KOPT-K1 (cell line): ENCODE results near the gene NFRKB.
A peak's percentile ranks its signal among the peaks of the same experiment; 100 is the strongest.

Experiments
- H3K27ac ChIP-seq: fragments of 200-600 bp; sonication (generic); 2 replicates; pipeline ENCODE4 v1.5.1; 2016; ENCODE audit warnings: antibody characterized with exemption, mild to moderate bottlenecking, low read depth, low read length; ENCODE audit not compliant: poor library complexity, severe bottlenecking
- H3K36me3 ChIP-seq: fragments of 200-600 bp; sonication (generic); 2 replicates; pipeline ENCODE4 v1.5.1; 2017; ENCODE audit warnings: antibody characterized with exemption, mild to moderate bottlenecking, low read length, moderate library complexity; ENCODE audit not compliant: insufficient read depth
- H3K9me3 ChIP-seq: fragments of 200-600 bp; sonication (generic); 2 replicates; pipeline ENCODE4 v1.5.1; 2017; ENCODE audit warnings: antibody characterized with exemption, low read length, mild to moderate bottlenecking; ENCODE audit not compliant: insufficient read depth, poor library complexity, severe bottlenecking

Gene NFRKB

DNA sequence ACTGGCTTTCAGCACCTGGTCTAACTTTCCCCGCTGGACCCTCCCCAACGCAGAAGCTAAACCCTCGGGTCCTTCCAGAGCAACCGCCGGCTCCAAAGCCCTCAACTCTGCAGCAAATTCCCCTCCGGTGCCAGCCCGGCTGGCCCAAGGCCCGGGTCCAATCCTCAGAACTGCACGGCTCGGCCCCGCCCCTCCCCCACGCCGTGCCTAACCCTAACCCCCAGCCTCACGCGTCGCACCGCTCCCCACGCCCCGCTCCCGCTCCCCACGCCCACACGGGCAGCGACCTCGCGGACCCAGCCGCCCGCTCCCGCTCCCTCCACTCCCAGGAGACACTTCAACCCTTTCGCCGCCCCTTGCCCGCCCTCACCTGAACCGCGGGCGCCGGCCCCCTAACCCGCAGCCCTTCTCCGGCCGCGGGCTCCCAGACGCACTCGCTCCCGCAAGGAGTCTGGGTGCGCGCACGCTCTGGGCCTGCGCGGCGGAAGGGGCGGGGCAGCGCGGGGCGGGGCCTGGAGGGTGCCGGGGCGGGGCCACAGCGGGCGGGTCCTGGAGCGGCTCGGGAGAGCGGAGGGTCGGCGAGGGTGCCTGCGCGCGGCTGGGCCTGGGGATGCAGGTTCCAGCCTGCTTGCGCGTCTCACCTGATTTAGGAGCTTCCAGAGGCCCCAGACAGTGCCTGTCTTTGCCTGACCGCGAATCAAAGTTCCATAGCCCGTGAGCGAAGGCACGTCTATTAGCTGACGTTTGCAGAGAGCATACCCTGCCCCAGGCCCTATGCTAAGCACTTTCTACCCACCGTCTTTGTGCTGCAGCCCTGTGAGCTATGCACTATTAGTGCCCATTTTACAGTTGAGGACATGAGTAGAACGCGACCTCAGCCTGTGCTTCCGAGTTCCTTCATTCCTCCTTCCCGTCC is at the start of gene NFRKB:
Gene NFRKB (minus strand): TSS at position 453 of the 916 bp plus-strand sequence. CDS start 2,729 bp downstream, outside the sequence.
- Histone ChIP-seq H3K36me3 (peaks cover 39% of the 10 kb centered on the region), H3K9me3 (no peaks in the 10 kb centered on the region), H3K27ac (peak within 1 kb of the TSS; percentile 71)

DNA sequence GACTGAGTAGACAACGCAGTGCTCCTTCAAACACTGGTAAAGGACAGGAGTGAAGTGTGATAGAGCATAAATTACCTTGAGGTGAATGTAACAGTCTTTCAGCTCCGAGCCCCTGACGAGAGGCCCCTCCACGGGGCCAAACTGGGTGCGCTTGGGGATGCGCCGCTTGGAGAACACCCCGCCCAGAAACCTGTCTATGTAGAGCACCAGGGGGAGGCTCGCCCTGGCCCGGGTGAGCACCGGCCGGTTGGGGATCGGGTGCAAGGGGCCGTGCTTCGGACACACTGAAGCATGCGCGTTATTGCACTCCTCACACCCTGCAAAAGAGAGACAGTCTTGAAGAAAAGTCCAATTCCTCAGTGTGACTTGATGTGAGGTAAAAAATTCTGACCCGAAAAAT is 49.3 kb upstream of the NFRKB start:
- H3K36me3 ChIP-seq = peaks cover 14% of the 10 kb centered on the region
- H3K27ac ChIP-seq = no peak overlapping the region
- H3K9me3 ChIP-seq = no peaks in the 10 kb centered on the region

DNA sequence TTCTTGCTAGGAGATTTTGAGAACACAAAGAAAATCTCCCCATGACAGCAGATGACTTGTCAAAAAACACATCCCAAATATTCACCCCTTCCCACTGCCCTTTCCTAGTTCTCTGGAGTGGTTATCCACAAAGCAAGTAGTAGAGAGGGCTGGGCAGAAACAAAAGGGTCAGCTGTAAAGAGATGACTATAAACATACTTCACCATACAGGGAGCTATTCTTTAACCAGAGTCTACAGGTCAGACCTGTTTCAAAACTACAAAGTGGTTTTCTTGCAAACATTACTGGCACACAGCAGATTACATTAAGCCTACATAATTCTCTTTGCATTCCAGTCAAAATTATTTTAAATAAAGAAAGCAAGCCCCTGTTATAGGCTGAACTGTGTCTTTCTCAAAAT is 47.7 kb upstream of the NFRKB start:
- no peaks in the 10 kb centered on the region for H3K9me3 ChIP-seq
- H3K36me3 ChIP-seq = peaks cover 18% of the 10 kb centered on the region
- no peak overlapping the region for H3K27ac ChIP-seq

DNA sequence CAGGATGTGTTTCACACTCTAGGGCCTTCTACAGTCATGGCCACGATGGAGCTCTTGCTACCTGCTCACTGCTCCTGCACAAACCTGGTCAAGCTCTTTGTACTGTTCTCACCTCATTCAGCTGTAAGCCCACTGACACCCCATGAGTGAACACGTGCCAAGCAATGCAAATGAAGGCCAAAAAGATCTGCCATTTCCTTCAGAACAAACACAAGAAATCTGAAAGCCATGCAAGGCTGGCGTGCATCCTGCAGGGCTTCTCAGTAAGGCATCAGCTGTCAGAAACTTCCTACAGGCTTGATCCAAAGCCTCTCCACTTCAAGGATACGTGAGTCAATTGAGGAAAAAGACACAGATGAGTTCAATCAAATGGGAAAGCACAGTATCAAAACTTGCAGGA is 44.1 kb upstream of the NFRKB start:
- H3K9me3 ChIP-seq = no peaks in the 10 kb centered on the region
- H3K27ac ChIP-seq = no peak overlapping the region
- peaks cover 18% of the 10 kb centered on the region for H3K36me3 ChIP-seq

DNA sequence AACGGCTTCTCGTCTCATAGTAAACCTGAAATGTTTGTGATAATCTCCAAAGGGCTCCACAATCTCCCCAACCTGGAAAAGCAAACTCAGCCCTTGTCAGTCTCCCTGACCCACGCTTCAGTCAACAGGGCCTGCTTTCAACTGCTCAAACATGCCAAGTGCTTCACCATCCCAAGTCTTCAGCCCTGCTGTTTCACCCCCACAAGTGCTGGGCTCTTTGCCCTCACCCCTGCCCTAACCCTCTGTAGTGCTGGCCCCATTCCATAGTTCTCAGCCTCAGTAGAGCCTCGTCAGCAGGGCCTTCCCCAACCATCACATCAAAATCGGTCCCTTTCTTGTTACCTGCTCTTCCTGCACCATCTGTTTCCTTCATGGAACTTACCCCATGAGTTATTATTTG is 43.4 kb upstream of the NFRKB start:
- H3K36me3 ChIP-seq = peaks cover 23% of the 10 kb centered on the region
- H3K9me3 ChIP-seq = no peaks in the 10 kb centered on the region
- H3K27ac ChIP-seq = no peak overlapping the region

DNA sequence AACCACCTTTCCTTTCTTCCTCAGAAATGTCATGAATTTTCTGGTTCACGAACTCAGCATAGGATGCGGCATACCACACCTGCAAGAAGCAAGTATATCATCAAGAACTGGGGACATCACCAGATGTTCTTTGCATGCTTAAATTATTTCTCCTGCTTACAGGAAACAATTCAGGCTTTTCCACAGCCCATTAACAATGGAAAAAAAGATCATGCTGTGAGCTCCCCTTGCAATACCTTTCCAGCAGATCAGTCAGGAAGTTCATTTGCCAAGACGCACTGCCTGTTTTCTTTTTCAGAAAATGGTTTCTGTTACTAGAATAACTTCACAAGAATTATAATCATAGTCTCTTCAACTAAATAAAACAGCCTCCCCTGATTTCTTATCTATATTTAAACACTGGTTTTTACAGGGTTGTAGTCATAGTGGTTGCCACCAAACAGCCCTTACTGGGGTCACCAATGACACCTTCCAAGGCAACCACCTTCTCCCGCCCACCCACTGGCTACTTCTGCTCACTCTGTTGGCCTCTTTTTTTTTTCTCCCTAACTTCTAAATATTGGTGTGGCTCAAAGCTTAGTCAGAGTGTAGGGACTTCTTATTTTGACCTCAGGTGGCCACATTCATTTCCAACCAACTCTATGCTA is 42.3 kb upstream of the NFRKB start:
- Histone ChIP-seq H3K9me3 (no peaks in the 10 kb centered on the region), H3K36me3 (peaks cover 24% of the 10 kb centered on the region), H3K27ac (no peak overlapping the region)

DNA sequence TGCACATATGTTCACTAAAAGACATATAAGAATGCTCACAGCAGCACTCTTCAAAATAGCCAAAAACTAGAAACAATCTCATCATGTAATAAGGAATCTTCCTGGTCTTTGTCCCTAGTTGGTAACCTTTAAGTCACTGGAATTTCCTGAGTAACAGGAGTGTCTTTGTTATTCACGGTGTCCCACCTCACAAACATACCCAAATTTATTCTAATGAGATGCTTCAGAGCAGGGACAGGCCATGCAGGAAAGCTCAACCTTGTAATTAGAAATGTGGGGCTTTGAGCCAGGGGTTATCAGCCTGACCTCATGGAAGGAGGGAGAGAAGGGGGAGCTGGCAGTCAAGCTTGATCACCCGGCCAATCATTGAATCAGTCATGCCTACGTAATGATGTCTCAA is 40.3 kb upstream of the NFRKB start:
- Histone ChIP-seq H3K27ac (no peak overlapping the region), H3K9me3 (no peaks in the 10 kb centered on the region), H3K36me3 (peaks cover 14% of the 10 kb centered on the region; the same call in 1 of the 2 replicates)

DNA sequence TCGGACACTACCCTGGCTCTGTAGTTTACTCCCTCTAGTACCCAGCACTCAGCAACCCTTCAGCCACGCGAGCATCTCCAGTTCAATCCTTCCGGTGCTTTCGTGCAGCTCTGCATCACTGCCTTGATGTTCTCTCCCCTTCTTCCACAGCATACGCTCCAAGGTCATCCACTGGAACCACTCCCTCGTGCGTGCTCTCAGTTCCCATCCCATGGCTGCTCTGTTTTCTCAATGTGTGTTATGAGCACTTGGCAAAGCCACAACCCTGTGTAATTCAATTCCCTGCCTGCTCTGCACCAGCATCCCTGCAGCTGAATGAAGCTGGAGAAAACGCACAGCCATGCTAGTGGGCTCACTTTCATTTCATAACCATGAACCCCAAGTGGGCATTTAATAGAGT is 38.5 kb upstream of the NFRKB start:
- Histone ChIP-seq H3K27ac (no peak overlapping the region), H3K36me3 (peaks cover 15% of the 10 kb centered on the region; the same call in 1 of the 2 replicates)

DNA sequence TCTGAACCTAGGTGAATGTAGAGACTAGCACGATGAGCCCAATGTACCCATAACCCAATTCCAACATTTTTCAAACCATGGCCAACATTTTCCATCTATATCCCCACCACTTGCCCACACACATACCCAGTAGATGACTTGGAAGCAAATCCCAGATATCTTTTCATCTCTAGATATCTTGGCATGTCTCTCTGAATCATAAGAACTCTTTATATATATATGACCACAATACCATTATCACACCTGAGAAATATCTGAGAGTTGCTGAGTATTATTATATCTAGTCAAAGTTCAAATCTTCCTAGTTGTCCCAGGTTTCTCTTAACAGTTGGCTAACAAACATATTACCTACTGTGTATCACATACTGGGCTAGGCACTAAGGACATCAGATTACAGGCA is 37.9 kb upstream of the NFRKB start:
- Histone ChIP-seq H3K27ac (no peak overlapping the region), H3K36me3 (peaks cover 15% of the 10 kb centered on the region; the same call in 1 of the 2 replicates), H3K9me3 (no peaks in the 10 kb centered on the region)

More for the DNA sequence above, 38.5 kb upstream of the NFRKB start:
- H3K9me3 ChIP-seq = no peaks in the 10 kb centered on the region

DNA sequence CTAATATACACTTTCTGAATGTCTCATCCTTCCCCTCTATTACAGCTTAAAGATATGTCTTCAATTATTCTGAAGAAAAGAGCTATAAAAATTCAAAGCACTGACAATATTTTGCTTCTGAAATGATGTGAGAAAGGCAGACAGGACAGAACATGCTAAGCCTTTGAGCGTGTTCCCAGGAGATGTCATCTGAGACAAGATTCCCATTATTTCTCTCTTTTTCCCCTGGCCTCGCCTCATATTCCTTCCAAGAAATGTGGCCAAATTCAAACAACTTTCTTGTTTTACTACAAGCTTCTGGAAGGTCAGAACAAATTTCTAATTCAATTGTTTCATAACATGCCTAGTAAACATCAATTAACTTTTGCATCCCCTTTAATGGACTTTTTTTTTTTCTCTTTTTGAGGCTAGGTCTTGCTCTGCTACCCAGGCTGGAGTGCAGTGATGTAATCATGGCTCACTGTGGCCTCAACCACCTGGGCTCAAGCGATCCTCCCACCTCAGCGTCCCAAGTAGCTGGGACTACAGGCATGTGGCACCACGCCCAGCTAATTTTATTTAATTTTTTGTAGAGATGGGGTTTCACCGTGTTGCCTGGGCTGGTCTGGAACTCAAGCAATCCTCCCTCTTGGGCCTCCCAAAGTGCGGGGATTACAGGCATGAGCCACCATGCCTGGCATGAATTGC is 37.1 kb upstream of the NFRKB start:
- H3K27ac ChIP-seq = no peak overlapping the region
- H3K9me3 ChIP-seq = no peaks in the 10 kb centered on the region
- H3K36me3 ChIP-seq = peaks cover 15% of the 10 kb centered on the region; the same call in 1 of the 2 replicates

DNA sequence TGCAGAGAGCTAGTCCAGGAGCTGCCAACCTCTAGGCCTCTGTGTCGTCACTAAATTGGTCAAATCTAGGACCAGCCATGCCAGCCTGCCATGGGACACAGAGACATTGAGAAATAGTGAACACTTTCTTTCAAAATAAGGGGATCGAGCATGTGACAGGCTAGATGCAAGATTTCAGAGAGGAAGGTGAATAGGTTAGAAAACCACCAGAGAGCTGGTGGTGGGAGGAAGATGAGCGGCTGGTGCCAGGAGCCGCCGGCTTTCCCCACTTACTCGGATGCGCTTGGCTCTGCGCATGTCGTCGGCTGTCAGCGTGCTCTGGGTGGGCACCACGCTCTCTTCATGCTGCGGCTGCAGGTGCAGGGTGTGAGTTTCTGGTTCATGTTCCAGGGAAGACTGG is 35.4 kb upstream of the NFRKB start:
- Histone ChIP-seq H3K27ac (no peak overlapping the region), H3K9me3 (no peaks in the 10 kb centered on the region), H3K36me3 (peaks cover 15% of the 10 kb centered on the region; the same call in 1 of the 2 replicates)

DNA sequence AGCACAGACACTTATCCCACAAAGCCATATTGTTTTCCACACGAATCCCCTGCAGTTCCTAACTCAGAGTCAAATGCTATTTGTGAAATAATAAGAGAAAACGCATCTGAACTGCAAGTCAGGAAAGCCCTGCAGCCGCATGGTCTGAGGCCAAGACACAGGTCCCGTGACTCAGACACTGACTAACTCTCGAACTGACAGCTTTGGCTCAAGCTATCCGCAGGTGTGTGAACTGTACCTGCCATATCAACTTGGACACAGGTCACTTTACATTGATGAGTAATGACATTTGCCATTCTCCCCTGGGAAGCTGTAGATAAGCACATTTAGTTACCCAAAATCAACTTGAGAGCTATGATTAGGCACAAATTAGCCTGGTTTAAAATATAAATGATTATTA is 34.9 kb upstream of the NFRKB start:
- Histone ChIP-seq H3K9me3 (no peaks in the 10 kb centered on the region), H3K36me3 (peaks cover 15% of the 10 kb centered on the region; the same call in 1 of the 2 replicates), H3K27ac (no peak overlapping the region)

DNA sequence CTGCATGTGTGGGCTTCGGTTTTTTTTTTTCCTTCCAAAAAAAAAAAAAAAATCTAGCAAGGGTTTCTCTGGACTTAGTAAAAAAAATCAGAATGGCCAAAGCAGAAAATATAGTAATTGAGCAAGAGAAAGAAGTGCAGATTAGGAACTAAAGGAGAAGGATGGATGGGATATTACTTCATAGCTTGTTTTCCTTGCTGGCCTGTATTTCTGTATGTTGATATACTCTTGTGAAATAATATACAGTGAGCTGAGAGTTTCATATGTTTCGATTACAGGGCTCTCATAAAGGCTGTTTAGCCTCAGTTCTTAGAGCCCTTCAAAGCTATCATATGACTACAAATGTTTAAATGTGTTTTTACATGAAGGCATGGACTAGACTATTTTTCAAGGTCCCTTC is 34.3 kb upstream of the NFRKB start:
- no peak overlapping the region for H3K27ac ChIP-seq
- peaks cover 18% of the 10 kb centered on the region for H3K36me3 ChIP-seq

DNA sequence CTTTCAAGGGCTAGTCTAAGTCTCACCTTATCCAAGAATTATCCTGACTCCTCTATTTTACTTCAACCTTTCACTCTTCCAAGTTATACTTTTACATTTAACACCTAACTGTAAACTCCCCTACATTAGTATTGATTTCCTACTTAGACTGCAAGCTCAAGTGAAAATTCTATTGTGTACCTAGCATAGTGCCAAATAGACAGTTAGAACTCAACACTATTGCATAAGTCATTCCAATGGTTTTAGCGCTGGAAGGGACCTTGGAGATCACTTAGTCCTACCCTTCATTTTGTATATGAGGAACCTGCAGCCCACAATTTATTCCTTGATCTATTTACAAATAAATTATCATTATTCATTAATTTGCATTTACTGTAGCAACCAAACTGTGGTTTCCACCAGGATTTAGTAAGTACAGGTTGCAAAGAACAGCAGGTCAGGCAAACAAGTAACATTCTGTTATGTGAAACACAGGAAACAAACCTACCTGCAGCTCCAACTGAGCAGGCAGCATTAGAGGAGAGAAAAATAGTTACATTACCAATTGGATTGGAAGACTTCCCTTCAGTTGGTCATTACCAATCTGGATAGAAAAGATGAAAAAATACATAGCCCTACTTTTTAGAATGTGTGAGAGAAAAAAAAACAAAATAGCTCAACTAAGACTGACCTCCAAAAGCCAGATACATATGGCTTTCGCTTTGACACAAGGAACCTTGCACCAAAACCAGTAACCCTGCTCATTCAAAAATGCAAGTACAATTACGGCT is 33.7 kb upstream of the NFRKB start:
- Histone ChIP-seq H3K36me3 (peaks cover 21% of the 10 kb centered on the region), H3K27ac (no peak overlapping the region), H3K9me3 (no peaks in the 10 kb centered on the region)

More for the DNA sequence above, 34.3 kb upstream of the NFRKB start:
- no peaks in the 10 kb centered on the region for H3K9me3 ChIP-seq
